Mesodermal cell (in vitro differentiated cells): ENCODE data around the gene THSD7A.

ENCODE experiments used
- H3K27ac ChIP-seq: 2 replicates; pipeline ENCODE4 v1.7.0; 2013; ENCODE audit warnings: mild to moderate bottlenecking, low read depth, low read length, moderate library complexity; ENCODE audit not compliant: severe bottlenecking
- H3K36me3 ChIP-seq: 2 replicates; pipeline ENCODE4 v1.7.1; 2013; ENCODE audit warnings: mild to moderate bottlenecking, low read length, moderate library complexity; ENCODE audit not compliant: control insufficient read depth, insufficient read depth
- H3K4me1 ChIP-seq: one replicate; pipeline ENCODE4 v1.7.1; 2013; ENCODE audit warnings: mild to moderate bottlenecking, low read length; ENCODE audit not compliant: insufficient read depth, control insufficient read depth, poor library complexity, severe bottlenecking
- H3K4me3 ChIP-seq: 2 replicates; pipeline ENCODE4 v1.7.0; 2013; ENCODE audit warnings: low read length, control low read depth, mild to moderate bottlenecking; ENCODE audit not compliant: insufficient read depth, poor library complexity, severe bottlenecking; ENCODE audit errors: extremely low read depth
- H3K9me3 ChIP-seq: 2 replicates; pipeline ENCODE4 v1.7.1; 2013; ENCODE audit warnings: mild to moderate bottlenecking, low read length, moderate library complexity; ENCODE audit not compliant: control insufficient read depth
- WGBS, 2 experiments: methylation state at CpG; one replicate each; pipeline ENCODE4 v1.1.5; 2013; ENCODE audit warnings: missing lambda C conversion rate in 2 of 2; ENCODE audit not compliant: insufficient coverage in 2 of 2; 5-methylcytosine and 5-hydroxymethylcytosine counted together

Gene THSD7A

DNA sequence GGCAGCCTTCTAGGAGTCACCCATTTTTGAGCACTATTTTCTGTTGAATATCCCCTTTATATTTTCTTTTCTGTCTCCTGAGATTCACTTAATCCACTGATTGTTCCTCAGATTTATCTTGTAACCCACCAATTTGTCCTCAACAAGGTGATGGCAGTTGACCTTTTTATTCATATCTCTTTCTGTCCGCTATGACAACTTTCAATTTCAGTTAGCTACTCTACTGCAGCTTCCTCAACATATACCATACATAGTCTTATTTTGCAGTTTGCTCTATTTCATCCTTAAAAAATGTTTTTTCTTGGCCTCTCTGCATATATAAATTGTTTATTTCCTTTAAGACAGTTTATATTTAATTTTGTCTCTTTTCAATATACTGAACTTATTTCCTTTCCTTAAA, 101.3 kb downstream of the THSD7A start:
- Histone ChIP-seq H3K4me3 (no peak overlapping the region), H3K9me3 (no peaks in the 10 kb centered on the region), H3K27ac (no peak overlapping the region), H3K4me1 (no peaks in the 10 kb centered on the region), H3K36me3 (no peaks in the 10 kb centered on the region)
- WGBS, 2 experiments = no CpG with 5 or more reads among the region's 1 CpG

DNA sequence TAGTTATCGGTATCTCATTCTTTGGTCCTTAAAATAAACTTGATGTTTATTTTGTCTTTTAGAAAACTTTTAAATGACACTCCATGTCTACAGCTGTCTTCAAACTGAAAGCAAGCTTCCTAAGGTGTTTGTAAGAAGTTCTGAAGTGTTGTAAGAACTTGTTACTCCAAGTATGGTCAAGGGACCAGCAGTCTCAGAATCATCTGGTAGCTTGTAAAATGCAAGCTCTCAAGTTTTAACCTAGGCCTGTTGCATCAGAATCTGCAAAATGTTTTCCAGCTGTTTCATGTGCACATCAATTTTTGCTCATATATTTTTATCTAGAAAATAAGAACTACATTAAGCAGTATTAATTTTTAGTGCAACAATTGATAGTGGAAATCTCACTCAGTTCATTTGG, 104.1 kb downstream of the THSD7A start:
- Histone ChIP-seq H3K9me3 (no peaks in the 10 kb centered on the region), H3K4me3 (no peak overlapping the region), H3K4me1 (no peaks in the 10 kb centered on the region), H3K27ac (no peak overlapping the region), H3K36me3 (no peaks in the 10 kb centered on the region)
- WGBS, 2 experiments = no CpG with 5 or more reads among the region's 1 CpG

GRCh38 chr7:11726794-11727155, 105.2 kb downstream of the THSD7A start:
- H3K4me1 ChIP-seq = no peaks in the 10 kb centered on the region
- H3K36me3 ChIP-seq = no peaks in the 10 kb centered on the region
- no peak overlapping the region for H3K27ac ChIP-seq
- 89 to 100% methylated on average over 2 to 3 of the region's 6 CpGs for WGBS, 2 experiments
- no peaks in the 10 kb centered on the region for H3K9me3 ChIP-seq
- H3K4me3 ChIP-seq = no peak overlapping the region

DNA sequence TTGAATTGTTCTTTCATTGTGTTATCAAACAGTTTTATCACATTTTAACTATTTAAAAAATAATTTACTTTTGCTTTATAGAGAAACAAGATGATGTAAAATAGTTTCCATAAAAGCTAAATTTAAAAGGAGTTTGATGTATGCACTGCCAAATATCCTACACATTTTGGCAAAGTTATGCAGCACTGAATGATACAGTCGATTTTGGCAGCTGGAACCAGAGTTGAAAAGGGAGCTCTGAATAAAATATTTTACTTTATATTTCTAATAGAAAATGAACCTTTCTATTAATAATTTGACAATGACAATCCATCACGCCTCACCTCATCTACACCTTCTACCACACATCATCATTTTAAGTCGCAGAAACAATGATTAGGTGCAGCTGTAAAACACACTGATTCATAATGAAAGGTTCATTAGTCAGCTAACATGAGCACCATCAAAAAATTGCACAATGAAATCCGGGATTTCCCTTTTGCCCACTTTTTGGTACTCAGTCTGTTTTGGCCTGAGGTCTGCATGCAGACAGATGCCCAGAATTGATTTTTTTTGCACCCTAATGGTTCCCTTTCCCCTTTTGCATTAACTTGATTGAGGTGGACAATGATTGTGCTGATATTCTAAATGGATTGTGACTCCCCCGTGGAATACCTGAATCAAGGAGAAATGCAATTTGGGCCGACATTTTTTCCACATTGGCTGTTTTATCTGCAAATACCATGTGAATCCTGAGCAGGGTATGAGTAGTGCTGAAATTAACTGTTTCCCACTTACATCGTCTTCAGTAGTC, 105.8 kb downstream of the THSD7A start:
- no peak overlapping the region for H3K27ac ChIP-seq
- WGBS, 2 experiments = 85 to 95% methylated on average over 4 to 5 of the region's 7 CpGs
- H3K4me1 ChIP-seq = no peaks in the 10 kb centered on the region
- no peaks in the 10 kb centered on the region for H3K36me3 ChIP-seq
- H3K4me3 ChIP-seq = no peak overlapping the region
- no peaks in the 10 kb centered on the region for H3K9me3 ChIP-seq

DNA sequence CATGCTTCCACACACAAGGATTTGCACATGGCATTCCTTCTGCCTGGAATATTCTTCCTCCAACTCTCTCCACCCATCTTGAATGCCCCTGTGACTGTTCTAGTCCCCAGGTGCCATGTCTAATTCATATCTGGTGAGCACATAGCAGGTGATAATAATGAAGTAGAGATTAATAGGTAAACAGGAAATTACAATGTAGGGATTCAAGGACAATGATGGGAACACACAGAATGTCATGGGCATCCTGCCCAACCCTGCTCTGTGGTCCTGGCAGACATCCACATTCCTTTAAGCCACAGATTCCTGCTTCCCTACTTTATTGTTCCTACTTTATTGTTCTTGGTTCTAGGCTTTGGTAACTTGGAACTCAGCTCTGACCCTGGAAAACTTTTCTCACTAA, 115.8 kb downstream of the THSD7A start:
- Histone ChIP-seq H3K4me3 (no peak overlapping the region), H3K36me3 (no peaks in the 10 kb centered on the region), H3K27ac (no peak overlapping the region), H3K4me1 (no peaks in the 10 kb centered on the region), H3K9me3 (no peaks in the 10 kb centered on the region)

GRCh38 chr7:11714676-11715075, 117.3 kb downstream of the THSD7A start:
- Histone ChIP-seq H3K36me3 (no peaks in the 10 kb centered on the region), H3K4me3 (no peak overlapping the region), H3K27ac (no peak overlapping the region), H3K4me1 (no peaks in the 10 kb centered on the region), H3K9me3 (no peaks in the 10 kb centered on the region)
- WGBS, 2 experiments = no CpG with 5 or more reads among the region's 2 CpGs

- Histone ChIP-seq H3K4me3 (no peak overlapping the region), H3K36me3 (no peaks in the 10 kb centered on the region), H3K27ac (no peak overlapping the region), H3K9me3 (no peaks in the 10 kb centered on the region), H3K4me1 (no peaks in the 10 kb centered on the region)
- no CpG with 5 or more reads among the region's 1 CpG for WGBS, 2 experiments
These were observed 117.8 kb downstream of the THSD7A start for GRCh38 chr7:11714205-11714604.

- Histone ChIP-seq H3K4me1 (no peaks in the 10 kb centered on the region), H3K9me3 (no peaks in the 10 kb centered on the region), H3K4me3 (no peak overlapping the region), H3K27ac (no peak overlapping the region), H3K36me3 (no peaks in the 10 kb centered on the region)
- 67 to 78% methylated on average over 3 of the region's 3 CpGs for WGBS, 2 experiments
These were observed 118.6 kb downstream of the THSD7A start for GRCh38 chr7:11713352-11713751.

DNA sequence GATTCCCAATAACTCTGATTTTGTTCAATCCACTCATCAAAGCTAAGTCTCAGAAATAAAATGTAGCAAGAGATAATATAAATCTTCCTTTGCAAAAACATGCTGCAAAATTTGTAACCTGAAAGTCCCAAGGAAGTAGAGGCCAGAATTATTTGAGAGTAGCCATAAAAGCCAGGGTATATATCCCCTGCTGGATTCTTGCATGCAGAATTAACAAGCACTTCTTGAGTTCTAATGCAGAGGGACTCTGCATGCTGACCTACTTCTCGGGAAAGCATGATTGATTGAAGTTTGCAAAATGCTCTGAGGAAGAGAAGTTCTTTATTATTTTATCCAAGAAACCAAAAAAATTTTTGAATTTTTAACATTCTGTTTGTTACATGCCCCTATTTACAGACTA, 121.6 kb downstream of the THSD7A start:
- H3K36me3 ChIP-seq = no peaks in the 10 kb centered on the region
- no CpG with 5 or more reads among the region's 1 CpG for WGBS, 2 experiments
- peaks cover 12% of the 10 kb centered on the region for H3K4me1 ChIP-seq
- H3K27ac ChIP-seq = no peak overlapping the region
- H3K9me3 ChIP-seq = no peaks in the 10 kb centered on the region
- H3K4me3 ChIP-seq = no peak overlapping the region

- H3K4me3 ChIP-seq = no peak overlapping the region
- H3K27ac ChIP-seq = no peak overlapping the region
These were observed 122.8 kb downstream of the THSD7A start for GRCh38 chr7:11709196-11709595.

DNA sequence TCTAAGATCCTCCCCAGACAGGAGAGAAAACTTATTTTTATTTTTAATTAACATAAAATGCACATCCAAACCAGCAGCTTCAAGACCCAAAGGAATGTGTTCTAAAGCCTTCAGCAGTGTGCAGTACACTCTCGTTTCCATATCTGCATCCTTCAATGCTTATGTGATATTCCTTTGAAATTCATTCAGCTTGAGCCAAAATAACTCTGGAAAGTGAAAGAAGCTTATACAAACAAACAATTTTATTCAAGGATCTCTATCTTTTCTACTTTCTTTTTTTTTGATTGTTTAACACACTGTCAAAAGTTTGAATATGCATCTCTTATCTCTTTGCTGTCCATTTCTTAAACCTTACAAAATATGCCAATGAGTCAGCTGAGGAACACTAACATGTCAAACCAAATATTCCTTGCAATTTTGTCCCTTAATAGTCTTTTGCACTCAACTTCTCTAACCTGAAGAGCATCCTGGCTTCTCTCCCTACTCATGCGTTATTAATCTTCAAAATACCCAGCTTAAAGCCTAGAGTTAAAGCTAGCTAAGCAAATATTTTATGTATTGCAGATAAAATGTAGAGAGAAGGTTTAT, 124.3 kb downstream of the THSD7A start:
- no peak overlapping the region for H3K27ac ChIP-seq
- no peaks in the 10 kb centered on the region for H3K36me3 ChIP-seq
- H3K4me3 ChIP-seq = no peak overlapping the region
- WGBS, 2 experiments = 100% methylated on average over 1 of the region's 2 CpGs; no CpG with 5 or more reads in 1 of the 2 experiments
- no peaks in the 10 kb centered on the region for H3K9me3 ChIP-seq
- peaks cover 12% of the 10 kb centered on the region for H3K4me1 ChIP-seq

More at GRCh38 chr7:11709196-11709595, 122.8 kb downstream of the THSD7A start:
- no peaks in the 10 kb centered on the region for H3K9me3 ChIP-seq
- peaks cover 12% of the 10 kb centered on the region for H3K4me1 ChIP-seq
- H3K36me3 ChIP-seq = no peaks in the 10 kb centered on the region
